ENCODE results near the gene CSNK1E. TPM values are rescaled to one million over a fixed set of nuclear protein-coding genes. Genes with fewer than 3 reads are reported as not detected.

The CSNK1E gene
- polyA plus RNA-seq (2012; ENCODE audit: insufficient read length, low read depth) = 238 TPM

GRCh38 chr22:38317122-38317994 is at the start of gene CSNK1E:
TSS of gene CSNK1E (minus strand) at chr22:38317433. CDS start at chr22:38314157, 3,276 bp downstream.
- TF ChIP-seq, protein P1, sequence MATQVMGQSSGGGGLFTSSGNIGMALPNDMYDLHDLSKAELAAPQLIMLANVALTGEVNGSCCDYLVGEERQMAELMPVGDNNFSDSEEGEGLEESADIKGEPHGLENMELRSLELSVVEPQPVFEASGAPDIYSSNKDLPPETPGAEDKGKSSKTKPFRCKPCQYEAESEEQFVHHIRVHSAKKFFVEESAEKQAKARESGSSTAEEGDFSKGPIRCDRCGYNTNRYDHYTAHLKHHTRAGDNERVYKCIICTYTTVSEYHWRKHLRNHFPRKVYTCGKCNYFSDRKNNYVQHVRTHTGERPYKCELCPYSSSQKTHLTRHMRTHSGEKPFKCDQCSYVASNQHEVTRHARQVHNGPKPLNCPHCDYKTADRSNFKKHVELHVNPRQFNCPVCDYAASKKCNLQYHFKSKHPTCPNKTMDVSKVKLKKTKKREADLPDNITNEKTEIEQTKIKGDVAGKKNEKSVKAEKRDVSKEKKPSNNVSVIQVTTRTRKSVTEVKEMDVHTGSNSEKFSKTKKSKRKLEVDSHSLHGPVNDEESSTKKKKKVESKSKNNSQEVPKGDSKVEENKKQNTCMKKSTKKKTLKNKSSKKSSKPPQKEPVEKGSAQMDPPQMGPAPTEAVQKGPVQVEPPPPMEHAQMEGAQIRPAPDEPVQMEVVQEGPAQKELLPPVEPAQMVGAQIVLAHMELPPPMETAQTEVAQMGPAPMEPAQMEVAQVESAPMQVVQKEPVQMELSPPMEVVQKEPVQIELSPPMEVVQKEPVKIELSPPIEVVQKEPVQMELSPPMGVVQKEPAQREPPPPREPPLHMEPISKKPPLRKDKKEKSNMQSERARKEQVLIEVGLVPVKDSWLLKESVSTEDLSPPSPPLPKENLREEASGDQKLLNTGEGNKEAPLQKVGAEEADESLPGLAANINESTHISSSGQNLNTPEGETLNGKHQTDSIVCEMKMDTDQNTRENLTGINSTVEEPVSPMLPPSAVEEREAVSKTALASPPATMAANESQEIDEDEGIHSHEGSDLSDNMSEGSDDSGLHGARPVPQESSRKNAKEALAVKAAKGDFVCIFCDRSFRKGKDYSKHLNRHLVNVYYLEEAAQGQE (IDR thresholded peaks at IDR 0.05; ENCODE audit: insufficient read depth in 1 of 2, low read depth in 2 of 2, low read length in 2 of 2) = no peak
- TF ChIP-seq TAF1 (IDR thresholded peaks at IDR 0.05; ENCODE audit: borderline replicate concordance, insufficient read depth, low read length) (peak; percentile 44; the same call in 1 of the 2 replicates), POLR2AphosphoS5 (IDR thresholded peaks at IDR 0.05; ENCODE audit: low read depth, low read length) (no peak), SIN3A (IDR thresholded peaks at IDR 0.05; ENCODE audit: borderline replicate concordance, insufficient read depth, low read length) (no peak), FOXP2 (optimal IDR thresholded peaks at IDR 0.05; ENCODE audit: borderline replicate concordance, extremely low read depth, extremely low read length, insufficient read depth) (no peak)

- TF ChIP-seq POLR2AphosphoS5 (IDR thresholded peaks at IDR 0.05; ENCODE audit: low read depth, low read length) = no peak
- no peak for TF ChIP-seq SIN3A (IDR thresholded peaks at IDR 0.05; ENCODE audit: borderline replicate concordance, insufficient read depth, low read length)
- TF ChIP-seq TAF1 (IDR thresholded peaks at IDR 0.05; ENCODE audit: borderline replicate concordance, insufficient read depth, low read length) = no peak
- TF ChIP-seq, protein P1 (IDR thresholded peaks at IDR 0.05; ENCODE audit: insufficient read depth in 1 of 2, low read depth in 2 of 2, low read length in 2 of 2) = no peak
- no peak for TF ChIP-seq FOXP2 (optimal IDR thresholded peaks at IDR 0.05; ENCODE audit: borderline replicate concordance, extremely low read depth, extremely low read length, insufficient read depth)
Observed at GRCh38 chr22:38355275-38355674, 38.0 kb upstream of the CSNK1E start.

DNA sequence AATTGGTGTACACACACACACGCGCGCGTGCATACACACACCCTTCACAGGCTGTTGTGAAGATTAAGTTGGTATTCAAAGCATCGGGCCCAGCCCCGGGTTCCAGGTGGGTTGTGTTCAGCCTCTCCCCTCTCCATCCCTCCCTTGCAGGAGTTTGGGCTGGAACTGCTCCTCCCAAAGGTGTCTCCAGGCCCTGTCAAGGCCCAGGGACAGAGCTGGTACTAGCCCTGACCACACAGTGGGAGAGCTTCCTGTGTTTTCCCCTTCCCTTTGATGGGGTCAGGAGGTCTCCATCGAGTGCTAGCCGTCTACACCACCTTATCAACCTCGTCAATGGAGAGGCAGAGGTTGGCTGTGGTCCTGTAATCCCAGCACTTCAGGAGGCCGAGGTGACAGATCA is 36.5 kb upstream of the CSNK1E start:
- TF ChIP-seq TAF1 (IDR thresholded peaks at IDR 0.05; ENCODE audit: borderline replicate concordance, insufficient read depth, low read length) (no peak), POLR2AphosphoS5 (IDR thresholded peaks at IDR 0.05; ENCODE audit: low read depth, low read length) (no peak), SIN3A (IDR thresholded peaks at IDR 0.05; ENCODE audit: borderline replicate concordance, insufficient read depth, low read length) (no peak), FOXP2 (optimal IDR thresholded peaks at IDR 0.05; ENCODE audit: borderline replicate concordance, extremely low read depth, extremely low read length, insufficient read depth) (no peak)
- TF ChIP-seq, protein P1 (IDR thresholded peaks at IDR 0.05; ENCODE audit: insufficient read depth in 1 of 2, low read depth in 2 of 2, low read length in 2 of 2) = no peak

GRCh38 chr22:38353142-38353629 is 36.0 kb upstream of the CSNK1E start:
- TF ChIP-seq, protein P1 (IDR thresholded peaks at IDR 0.05; ENCODE audit: insufficient read depth in 1 of 2, low read depth in 2 of 2, low read length in 2 of 2) = no peak
- TF ChIP-seq SIN3A (IDR thresholded peaks at IDR 0.05; ENCODE audit: borderline replicate concordance, insufficient read depth, low read length) (no peak), POLR2AphosphoS5 (IDR thresholded peaks at IDR 0.05; ENCODE audit: low read depth, low read length) (no peak), TAF1 (IDR thresholded peaks at IDR 0.05; ENCODE audit: borderline replicate concordance, insufficient read depth, low read length) (no peak), FOXP2 (optimal IDR thresholded peaks at IDR 0.05; ENCODE audit: borderline replicate concordance, extremely low read depth, extremely low read length, insufficient read depth) (no peak)

All from PFSK-1 (cell line).